ENCODE data around the gene ATAD3B. TPM values are rescaled to one million over a fixed set of nuclear protein-coding genes. Genes with fewer than 3 reads are reported as not detected.

The ATAD3B gene
- total and polyA plus RNA-seq, 10 of the 15 experiments (the other 5 are each of a cell fraction or from before 2014, with no cell fraction given), result 0.03 to 38.8 (median 23.8) TPM

- TF ChIP-seq JUND (IDR thresholded peaks at IDR 0.05; ENCODE audit: low read depth, low read length) (no peak), CHD1 (IDR thresholded peaks at IDR 0.05; ENCODE audit: low read depth, low read length) (no peak), TBL1XR1 (IDR thresholded peaks at IDR 0.05; ENCODE audit: low read depth, low read length) (no peak), YY1 (IDR thresholded peaks at IDR 0.05; ENCODE audit: low read depth, low read length) (0 out of 2 replicates have a peak, but pooled peaks have one; percentile 9), ZNF687 (IDR thresholded peaks at IDR 0.05) (0 out of 2 replicates have a peak, but pooled peaks have one; percentile 82), ZBTB40 (IDR thresholded peaks at IDR 0.05; ENCODE audit: borderline replicate concordance) (no peak; the same call in 1 of the 2 replicates), TARDBP (IDR thresholded peaks at IDR 0.05; ENCODE audit: borderline replicate concordance) (no peak), MEF2B (IDR thresholded peaks at IDR 0.05; ENCODE audit: partially characterized antibody, poor library complexity, severe bottlenecking) (no peak), RFX5 (IDR thresholded peaks at IDR 0.05; ENCODE audit: low read depth, low read length) (no peak), TCF3 (IDR thresholded peaks at IDR 0.05; ENCODE audit: borderline replicate concordance, insufficient read depth, low read depth, low read length) (peak; percentile 95), IKZF1 (conservative IDR thresholded peaks at IDR 0.05) (peak; percentile 34; the same call in 1 of the 2 replicates), TCF12 (IDR thresholded peaks at IDR 0.05; ENCODE audit: low read depth, low read length) (peak; percentile 98), PBX3 (IDR thresholded peaks at IDR 0.05; ENCODE audit: insufficient replicate concordance, low read depth, low read length) (peak; percentile 22), CEBPB (IDR thresholded peaks at IDR 0.05; ENCODE audit: borderline replicate concordance in 1 of 2, low read depth in 2 of 2, low read length in 2 of 2) (no peak), NRF1 (conservative IDR thresholded peaks at IDR 0.05; ENCODE audit: low read depth, low read length) (no peak), RUNX3 (IDR thresholded peaks at IDR 0.05; ENCODE audit: low read length) (no peak), GATAD2B (conservative IDR thresholded peaks at IDR 0.05; ENCODE audit: low read depth) (peak; percentile 32; the same call in 1 of the 2 replicates), SPI1 (IDR thresholded peaks at IDR 0.05; ENCODE audit: borderline replicate concordance, insufficient read depth, low read depth, low read length) (0 out of 2 replicates have a peak, but pooled peaks have one; percentile 44), POLR2A (IDR thresholded peaks at IDR 0.05; ENCODE audit: low read depth, low read length) (0 out of 2 replicates have a peak, but pooled peaks have one; percentile 22)
Observed at GRCh38 chr1:1462318-1462966, 9.1 kb upstream of the ATAD3B start (continued).
